ENCODE data around the gene PTPN22. TPM values are rescaled to one million over a fixed set of nuclear protein-coding genes. Genes with fewer than 3 reads are reported as not detected.

Gene PTPN22
- polyA plus RNA-seq, 1 donor (not counting 4 experiments of a cell fraction or from before 2014, with no cell fraction given), result 0.39 TPM

GRCh38 chr1:113788802-113789201, 82.7 kb downstream of the PTPN22 start:
- Histone ChIP-seq H3K4me3 (ENCODE audit: control insufficient read depth in 2 of 3, extremely low read depth in 1 of 3, insufficient read depth in 2 of 3, low read depth in 1 of 3, low read length in 3 of 3) (no peak overlapping the region), H3K79me2 (ENCODE audit: control insufficient read depth, insufficient read depth, low read length) (peaks cover 25% of the 10 kb centered on the region), H3K9me3 (ENCODE audit: control insufficient read depth, low read depth, low read length) (no peaks in the 10 kb centered on the region), H4K20me1 (ENCODE audit: control insufficient read depth, extremely low read depth, insufficient read depth, low read length) (no peaks in the 10 kb centered on the region), H2AFZ (ENCODE audit: control insufficient read depth, low read length) (no peak overlapping the region), H3K4me2 (ENCODE audit: control insufficient read depth, extremely low read depth, insufficient read depth, low read depth, low read length) (no peak overlapping the region), H3K27me3 (ENCODE audit: control insufficient read depth, extremely low read depth, insufficient read depth, low read length) (no peaks in the 10 kb centered on the region), H3K9me1 (ENCODE audit: control insufficient read depth, extremely low read depth, insufficient read depth, low read length) (peaks cover 3% of the 10 kb centered on the region), H3K27ac (ENCODE audit: control insufficient read depth, insufficient read depth, low read length) (no peak overlapping the region), H3K9ac (ENCODE audit: control insufficient read depth, extremely low read depth, insufficient read depth, low read length) (no peak overlapping the region), H3K36me3 (ENCODE audit: control insufficient read depth in 2 of 2, extremely low read depth in 1 of 2, insufficient read depth in 2 of 2, low read length in 2 of 2) (peaks cover 5 to 6% of the 10 kb centered on the region in 2 experiments), H3K4me1 (ENCODE audit: control insufficient read depth, extremely low read depth, insufficient read depth, low read length) (peaks cover 15% of the 10 kb centered on the region)
- DNase-seq (ENCODE audit: low read depth, low spot score) (no peak), FAIRE-seq (no peak)
- no peak for TF ChIP-seq CTCF (optimal IDR thresholded peaks at IDR 0.05 in 1 of 3, IDR thresholded peaks at IDR 0.05 in 1 of 3, conservative IDR thresholded peaks at IDR 0.05 in 1 of 3; ENCODE audit: extremely low read depth in 1 of 3, insufficient read depth in 2 of 3, low read length in 3 of 3)
- no peak for TF ChIP-seq EZH2 (IDR thresholded peaks at IDR 0.05; ENCODE audit: low read length)
- dilution Hi-C loops (cut with MboI; ENCODE audit: extremely low pct_ligation_motif_present, low sequenced_read_pairs), result no loop called here

GRCh38 chr1:113787663-113788062, 83.8 kb downstream of the PTPN22 start:
- Histone ChIP-seq H2AFZ (ENCODE audit: control insufficient read depth, low read length) (no peak overlapping the region), H3K27me3 (ENCODE audit: control insufficient read depth, extremely low read depth, insufficient read depth, low read length) (no peaks in the 10 kb centered on the region), H4K20me1 (ENCODE audit: control insufficient read depth, extremely low read depth, insufficient read depth, low read length) (peaks cover 3% of the 10 kb centered on the region), H3K4me2 (ENCODE audit: control insufficient read depth, extremely low read depth, insufficient read depth, low read depth, low read length) (no peak overlapping the region), H3K4me3 (ENCODE audit: control insufficient read depth in 2 of 3, extremely low read depth in 1 of 3, insufficient read depth in 2 of 3, low read depth in 1 of 3, low read length in 3 of 3) (no peak overlapping the region), H3K79me2 (ENCODE audit: control insufficient read depth, insufficient read depth, low read length) (peaks cover 27% of the 10 kb centered on the region), H3K9me1 (ENCODE audit: control insufficient read depth, extremely low read depth, insufficient read depth, low read length) (peaks cover 3% of the 10 kb centered on the region), H3K9ac (ENCODE audit: control insufficient read depth, extremely low read depth, insufficient read depth, low read length) (no peak overlapping the region), H3K27ac (ENCODE audit: control insufficient read depth, insufficient read depth, low read length) (no peak overlapping the region), H3K36me3 (ENCODE audit: control insufficient read depth in 2 of 2, extremely low read depth in 1 of 2, insufficient read depth in 2 of 2, low read length in 2 of 2) (peaks cover 5 to 6% of the 10 kb centered on the region in 2 experiments), H3K9me3 (ENCODE audit: control insufficient read depth, low read depth, low read length) (no peaks in the 10 kb centered on the region), H3K4me1 (ENCODE audit: control insufficient read depth, extremely low read depth, insufficient read depth, low read length) (peaks cover 10% of the 10 kb centered on the region)
- no peak for TF ChIP-seq EZH2 (IDR thresholded peaks at IDR 0.05; ENCODE audit: low read length)
- no peak for TF ChIP-seq CTCF (optimal IDR thresholded peaks at IDR 0.05 in 1 of 3, IDR thresholded peaks at IDR 0.05 in 1 of 3, conservative IDR thresholded peaks at IDR 0.05 in 1 of 3; ENCODE audit: extremely low read depth in 1 of 3, insufficient read depth in 2 of 3, low read length in 3 of 3)
- dilution Hi-C loops (cut with MboI; ENCODE audit: extremely low pct_ligation_motif_present, low sequenced_read_pairs), result no loop called here
- FAIRE-seq (no peak), DNase-seq (ENCODE audit: low read depth, low spot score) (no peak)
